ENCODE data around the gene CPB2.

Gene CPB2

GRCh38 chr13:46031581-46032263, 73.1 kb downstream of the CPB2 start:
- H3K4me3 ChIP-seq (ENCODE audit: low read depth, low read length), result no peak overlapping the region
- DNase-seq (ENCODE audit: low read depth), result peak; percentile 44
- no peak for TF ChIP-seq CTCF (conservative IDR thresholded peaks at IDR 0.05; ENCODE audit: low read depth, low read length)

- DNase-seq (ENCODE audit: low read depth), result no peak
- H3K4me3 ChIP-seq (ENCODE audit: low read depth, low read length), result no peak overlapping the region
- no peak for TF ChIP-seq CTCF (conservative IDR thresholded peaks at IDR 0.05; ENCODE audit: low read depth, low read length)
Observed at GRCh38 chr13:46025157-46025556, 79.7 kb downstream of the CPB2 start.

- TF ChIP-seq CTCF (conservative IDR thresholded peaks at IDR 0.05; ENCODE audit: low read depth, low read length), result no peak
- no peak overlapping the region for H3K4me3 ChIP-seq (ENCODE audit: low read depth, low read length)
- DNase-seq (ENCODE audit: low read depth), result no peak
Observed at GRCh38 chr13:46022481-46022880, 82.4 kb downstream of the CPB2 start.

- no peak for DNase-seq (ENCODE audit: low read depth)
Observed at GRCh38 chr13:46016216-46016615, 88.6 kb downstream of the CPB2 start.

GRCh38 chr13:46015366-46015765, 89.5 kb downstream of the CPB2 start:
- no peak for DNase-seq (ENCODE audit: low read depth)
- H3K4me3 ChIP-seq (ENCODE audit: low read depth, low read length), result no peak overlapping the region
- no peak for TF ChIP-seq CTCF (conservative IDR thresholded peaks at IDR 0.05; ENCODE audit: low read depth, low read length)

More at GRCh38 chr13:46016216-46016615, 88.6 kb downstream of the CPB2 start:
- TF ChIP-seq CTCF (conservative IDR thresholded peaks at IDR 0.05; ENCODE audit: low read depth, low read length), result no peak
- H3K4me3 ChIP-seq (ENCODE audit: low read depth, low read length), result no peak overlapping the region

- no peak for DNase-seq (ENCODE audit: low read depth)
- TF ChIP-seq CTCF (conservative IDR thresholded peaks at IDR 0.05; ENCODE audit: low read depth, low read length), result no peak
- H3K4me3 ChIP-seq (ENCODE audit: low read depth, low read length), result no peak overlapping the region
Observed at GRCh38 chr13:46012404-46012803, 92.4 kb downstream of the CPB2 start.

GRCh38 chr13:46010148-46010547, 94.7 kb downstream of the CPB2 start:
- peak; percentile 42 for TF ChIP-seq CTCF (conservative IDR thresholded peaks at IDR 0.05; ENCODE audit: low read depth, low read length)
- no peak overlapping the region for H3K4me3 ChIP-seq (ENCODE audit: low read depth, low read length)
- DNase-seq (ENCODE audit: low read depth), result peak; percentile 32

Data from choroid plexus epithelial cell (primary cell).